ENCODE data around the gene KLHDC9. TPM values are rescaled to one million over a fixed set of nuclear protein-coding genes. Genes with fewer than 3 reads are reported as not detected.
A peak's percentile ranks its signal among the peaks of the same experiment; 100 is the strongest.

KLHDC9 gene
- total RNA-seq, 1 donor from 2014 or later: 10.9 TPM

DNA sequence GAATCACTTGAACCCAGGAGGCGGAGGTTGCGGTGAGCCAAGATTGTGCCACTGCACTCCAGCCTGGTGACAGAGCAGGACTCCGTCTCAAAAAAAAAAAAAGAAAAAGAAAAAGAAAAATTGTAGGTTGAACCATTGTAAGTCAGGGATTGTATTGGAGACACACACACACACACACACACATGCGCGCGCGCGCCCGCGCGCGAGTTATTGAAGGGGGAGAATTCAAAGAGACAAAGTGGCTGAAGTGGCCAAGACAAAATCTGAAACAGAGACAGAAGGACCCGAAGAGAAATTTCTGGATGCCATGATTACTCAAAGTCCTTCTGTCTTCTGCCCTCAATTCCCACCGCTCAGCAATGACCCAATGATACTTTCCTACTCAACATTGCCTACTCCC, 3.7 kb upstream of the KLHDC9 start:
- Mint-ChIP-seq H3K4me3 (ENCODE audit: unreplicated experiment) (no peak overlapping the region), H3K27me3 (ENCODE audit: unreplicated experiment) (peaks cover 22% of the 10 kb centered on the region), H3K4me1 (ENCODE audit: low read depth, unreplicated experiment) (peaks cover 8% of the 10 kb centered on the region), H3K9me3 (ENCODE audit: unreplicated experiment) (peaks cover 12% of the 10 kb centered on the region), H3K27ac (ENCODE audit: unreplicated experiment) (no peak overlapping the region), H3K36me3 (ENCODE audit: unreplicated experiment) (no peaks in the 10 kb centered on the region)
- DNase-seq: no peak
- TF ChIP-seq, protein P1, sequence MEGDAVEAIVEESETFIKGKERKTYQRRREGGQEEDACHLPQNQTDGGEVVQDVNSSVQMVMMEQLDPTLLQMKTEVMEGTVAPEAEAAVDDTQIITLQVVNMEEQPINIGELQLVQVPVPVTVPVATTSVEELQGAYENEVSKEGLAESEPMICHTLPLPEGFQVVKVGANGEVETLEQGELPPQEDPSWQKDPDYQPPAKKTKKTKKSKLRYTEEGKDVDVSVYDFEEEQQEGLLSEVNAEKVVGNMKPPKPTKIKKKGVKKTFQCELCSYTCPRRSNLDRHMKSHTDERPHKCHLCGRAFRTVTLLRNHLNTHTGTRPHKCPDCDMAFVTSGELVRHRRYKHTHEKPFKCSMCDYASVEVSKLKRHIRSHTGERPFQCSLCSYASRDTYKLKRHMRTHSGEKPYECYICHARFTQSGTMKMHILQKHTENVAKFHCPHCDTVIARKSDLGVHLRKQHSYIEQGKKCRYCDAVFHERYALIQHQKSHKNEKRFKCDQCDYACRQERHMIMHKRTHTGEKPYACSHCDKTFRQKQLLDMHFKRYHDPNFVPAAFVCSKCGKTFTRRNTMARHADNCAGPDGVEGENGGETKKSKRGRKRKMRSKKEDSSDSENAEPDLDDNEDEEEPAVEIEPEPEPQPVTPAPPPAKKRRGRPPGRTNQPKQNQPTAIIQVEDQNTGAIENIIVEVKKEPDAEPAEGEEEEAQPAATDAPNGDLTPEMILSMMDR (IDR thresholded peaks at IDR 0.05; ENCODE audit: partially characterized antibody, unreplicated experiment): no peak

DNA sequence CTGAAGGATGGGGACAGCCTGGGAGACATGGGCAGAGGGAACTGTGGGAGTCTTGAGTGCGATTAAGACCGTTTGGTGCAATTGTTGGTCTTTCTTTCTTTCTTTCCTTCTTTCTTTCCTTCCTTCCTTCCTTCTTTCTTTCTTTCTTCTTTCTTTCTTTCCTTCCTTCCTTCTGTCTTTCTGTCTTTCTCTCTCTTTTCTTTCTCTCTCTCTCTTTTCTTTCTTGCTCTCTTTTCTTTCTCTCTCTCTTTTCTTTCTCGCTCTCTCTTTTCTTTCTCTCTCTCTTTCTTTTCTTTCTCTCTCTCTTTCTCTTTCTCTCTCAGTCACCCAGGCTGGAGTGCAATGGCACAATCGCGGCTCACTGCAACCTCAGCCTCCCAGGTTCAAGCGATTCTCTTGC, 2.9 kb upstream of the KLHDC9 start:
- Mint-ChIP-seq H3K36me3 (ENCODE audit: unreplicated experiment) (no peaks in the 10 kb centered on the region), H3K27ac (ENCODE audit: unreplicated experiment) (no peak overlapping the region), H3K9me3 (ENCODE audit: unreplicated experiment) (peaks cover 14% of the 10 kb centered on the region), H3K4me1 (ENCODE audit: low read depth, unreplicated experiment) (peaks cover 8% of the 10 kb centered on the region), H3K4me3 (ENCODE audit: unreplicated experiment) (no peak overlapping the region), H3K27me3 (ENCODE audit: unreplicated experiment) (peaks cover 26% of the 10 kb centered on the region)
- DNase-seq: no peak
- TF ChIP-seq, protein P1 (IDR thresholded peaks at IDR 0.05; ENCODE audit: partially characterized antibody, unreplicated experiment): no peak

GRCh38 chr1:161096015-161096414, 2.1 kb upstream of the KLHDC9 start:
- TF ChIP-seq, protein P1 (IDR thresholded peaks at IDR 0.05; ENCODE audit: partially characterized antibody, unreplicated experiment): no peak
- Mint-ChIP-seq H3K36me3 (ENCODE audit: unreplicated experiment) (no peaks in the 10 kb centered on the region), H3K27me3 (ENCODE audit: unreplicated experiment) (peaks cover 23% of the 10 kb centered on the region), H3K27ac (ENCODE audit: unreplicated experiment) (no peak overlapping the region), H3K4me1 (ENCODE audit: low read depth, unreplicated experiment) (peaks cover 8% of the 10 kb centered on the region), H3K9me3 (ENCODE audit: unreplicated experiment) (peaks cover 14% of the 10 kb centered on the region), H3K4me3 (ENCODE audit: unreplicated experiment) (no peak overlapping the region)
- DNase-seq: no peak

GRCh38 chr1:161096530-161096929, 1.6 kb upstream of the KLHDC9 start:
- Mint-ChIP-seq H3K9me3 (ENCODE audit: unreplicated experiment) (peaks cover 14% of the 10 kb centered on the region), H3K27me3 (ENCODE audit: unreplicated experiment) (peaks cover 23% of the 10 kb centered on the region), H3K4me1 (ENCODE audit: low read depth, unreplicated experiment) (peaks cover 8% of the 10 kb centered on the region), H3K36me3 (ENCODE audit: unreplicated experiment) (no peaks in the 10 kb centered on the region), H3K4me3 (ENCODE audit: unreplicated experiment) (no peak overlapping the region), H3K27ac (ENCODE audit: unreplicated experiment) (no peak overlapping the region)
- TF ChIP-seq, protein P1 (IDR thresholded peaks at IDR 0.05; ENCODE audit: partially characterized antibody, unreplicated experiment): no peak
- no peak for DNase-seq

- Mint-ChIP-seq H3K36me3 (ENCODE audit: unreplicated experiment) (no peaks in the 10 kb centered on the region), H3K9me3 (ENCODE audit: unreplicated experiment) (peaks cover 14% of the 10 kb centered on the region), H3K27me3 (ENCODE audit: unreplicated experiment) (peaks cover 23% of the 10 kb centered on the region), H3K27ac (ENCODE audit: unreplicated experiment) (peak overlapping the region; percentile 20), H3K4me1 (ENCODE audit: low read depth, unreplicated experiment) (peaks cover 8% of the 10 kb centered on the region), H3K4me3 (ENCODE audit: unreplicated experiment) (peak overlapping the region; percentile 88)
- TF ChIP-seq, protein P1 (IDR thresholded peaks at IDR 0.05; ENCODE audit: partially characterized antibody, unreplicated experiment): no peak
- no peak for DNase-seq
Measured at GRCh38 chr1:161099090-161099802, 1.1 kb downstream of the KLHDC9 start.

Data from glutamatergic neuron (in vitro differentiated cells).